Testis (tissue), 2 donors: ENCODE results near the gene C1orf52.

ENCODE experiments used
- CTCF ChIP-seq, 3 experiments: fragments of 450-650 bp in 2 of 3; fragments of 200-600 bp in 1 of 3; sonication (generic) in 1 of 3; IDR thresholded peaks; one replicate each; pipeline ENCODE4 v1.5.1; 2016 to 2019; ENCODE audit warnings: antibody characterized with exemption in 3 of 3, mild to moderate bottlenecking in 2 of 3, moderate library complexity in 1 of 3
- POLR2A ChIP-seq: fragments of 450-650 bp; IDR thresholded peaks from one replicate; pipeline ENCODE4 v1.6.1; 2017; ENCODE audit warnings: antibody characterized with exemption, mild to moderate bottlenecking, moderate library complexity

GRCh38 chr1:85267313-85267712 is 7.9 kb upstream of the C1orf52 start:
- TF ChIP-seq CTCF (IDR thresholded peaks at IDR 0.05), result no peak
- no peak for TF ChIP-seq POLR2A
